NCI-H526 treated with DMSO at 0.1 percent for 48 hours (cell line): ENCODE measurements around the gene MEPCE.

ENCODE experiments used
- DNase-seq: peaks from one replicate; lab custom pipeline; 2025; lab: John Stamatoyannopoulos, UW

Gene MEPCE

GRCh38 chr7:100464210-100464660 is 34.6 kb downstream of the MEPCE start, which contains the start of gene SPACDR:
TSS of gene SPACDR (minus strand) at chr7:100464260. CDS start at chr7:100464025, 235 bp downstream.
- DNase-seq: no peak

DNA sequence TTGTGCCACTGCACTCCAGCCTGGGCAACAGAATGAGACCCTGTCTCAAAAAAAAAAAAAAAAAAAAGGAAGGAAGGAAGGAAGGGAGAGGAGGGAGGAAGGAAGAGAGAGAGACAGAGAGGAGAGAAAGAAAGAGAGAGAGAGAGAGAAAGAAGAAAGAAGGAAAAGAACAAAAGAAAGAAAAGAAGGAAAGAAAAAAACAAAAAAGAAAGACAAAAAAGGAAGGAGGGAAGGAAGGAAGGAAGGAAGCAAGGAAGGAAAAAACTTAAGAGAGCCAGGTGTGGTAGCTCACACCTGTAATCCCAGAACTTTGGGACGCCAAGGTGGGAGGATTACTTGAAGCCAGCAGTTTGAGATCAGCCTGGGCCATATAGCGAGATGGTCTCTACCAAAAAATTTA is 35.2 kb downstream of the MEPCE start:
- DNase-seq: no peak

- DNase-seq: no peak
Observed at GRCh38 chr7:100465299-100465698, 35.7 kb downstream of the MEPCE start.

DNA sequence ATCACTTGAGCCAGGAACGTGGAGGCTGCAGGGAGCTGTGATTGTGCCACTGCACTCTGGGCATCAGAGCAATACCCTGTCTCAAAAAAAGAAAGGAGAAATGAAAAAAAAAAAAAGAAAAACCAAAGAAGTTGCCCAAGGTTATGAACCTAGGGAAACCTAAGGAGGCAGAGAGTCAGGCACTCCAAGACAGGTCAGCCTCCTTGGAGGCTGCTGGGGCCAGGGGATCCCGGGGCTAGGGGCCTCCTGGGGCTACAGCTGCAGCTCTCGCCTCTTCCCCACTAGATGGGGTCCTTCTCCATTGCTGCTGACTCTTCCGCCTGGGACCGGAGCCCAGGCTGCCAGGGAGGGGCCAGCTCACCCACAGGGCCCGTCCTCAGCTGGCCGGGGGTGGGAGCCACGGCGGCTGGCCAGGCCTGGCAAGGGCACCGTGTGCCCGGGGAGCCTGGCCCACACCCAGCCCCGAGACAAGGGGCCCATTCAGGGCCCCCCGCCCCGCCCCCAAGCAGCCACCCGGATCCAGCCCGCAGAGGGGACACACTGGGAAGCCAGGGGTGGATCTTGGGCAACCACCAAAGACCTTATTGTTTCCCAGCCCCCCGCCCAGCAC is 36.2 kb downstream of the MEPCE start:
- peak; percentile 38 for DNase-seq

DNA sequence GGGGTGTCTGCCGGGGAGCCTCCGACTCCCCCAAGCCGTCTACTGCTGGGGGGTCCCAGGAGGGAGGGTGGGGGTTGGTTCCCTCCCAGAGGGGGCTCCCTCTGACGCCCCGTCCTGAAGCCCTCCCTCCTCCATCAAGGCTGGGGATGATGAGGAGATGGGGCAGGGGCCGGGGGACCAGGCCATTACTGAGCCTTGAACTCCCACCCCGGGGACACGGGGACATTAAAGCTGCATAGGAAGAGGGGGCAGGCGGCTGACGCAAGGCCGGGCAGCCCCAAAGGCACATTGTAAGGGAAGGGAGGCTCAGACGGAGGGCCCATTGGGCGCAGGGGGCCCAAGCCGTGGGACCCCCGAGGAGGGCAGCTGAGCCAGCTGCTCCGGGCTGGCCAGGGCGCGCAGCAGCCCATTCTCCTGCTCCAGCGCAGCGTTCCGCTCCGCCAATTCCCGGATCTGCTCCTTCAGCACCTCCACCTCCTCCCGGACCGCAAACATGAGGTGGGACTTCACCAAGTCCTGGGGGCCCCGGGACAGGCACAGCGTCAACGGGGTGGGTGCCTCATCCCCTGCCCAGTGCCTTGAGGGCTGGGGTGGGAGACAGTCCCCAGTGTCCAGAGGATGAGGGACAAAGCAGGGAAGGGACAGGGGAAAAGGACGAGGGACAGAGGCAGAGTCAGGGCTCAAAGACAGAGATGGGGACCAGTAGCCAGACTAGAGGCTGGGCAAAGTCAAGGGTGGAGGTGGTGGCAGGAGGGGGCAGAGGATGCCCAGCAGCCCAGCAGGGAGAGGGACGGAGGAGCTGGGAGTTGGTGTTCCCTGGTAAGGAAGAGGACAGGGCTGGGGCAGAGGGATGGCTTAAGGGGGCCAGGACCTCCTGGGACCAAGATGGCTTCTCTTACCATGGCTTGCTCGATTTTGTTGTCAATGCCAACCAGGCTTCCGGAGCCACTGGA is 37.3 kb downstream of the MEPCE start:
- DNase-seq: no peak

DNA sequence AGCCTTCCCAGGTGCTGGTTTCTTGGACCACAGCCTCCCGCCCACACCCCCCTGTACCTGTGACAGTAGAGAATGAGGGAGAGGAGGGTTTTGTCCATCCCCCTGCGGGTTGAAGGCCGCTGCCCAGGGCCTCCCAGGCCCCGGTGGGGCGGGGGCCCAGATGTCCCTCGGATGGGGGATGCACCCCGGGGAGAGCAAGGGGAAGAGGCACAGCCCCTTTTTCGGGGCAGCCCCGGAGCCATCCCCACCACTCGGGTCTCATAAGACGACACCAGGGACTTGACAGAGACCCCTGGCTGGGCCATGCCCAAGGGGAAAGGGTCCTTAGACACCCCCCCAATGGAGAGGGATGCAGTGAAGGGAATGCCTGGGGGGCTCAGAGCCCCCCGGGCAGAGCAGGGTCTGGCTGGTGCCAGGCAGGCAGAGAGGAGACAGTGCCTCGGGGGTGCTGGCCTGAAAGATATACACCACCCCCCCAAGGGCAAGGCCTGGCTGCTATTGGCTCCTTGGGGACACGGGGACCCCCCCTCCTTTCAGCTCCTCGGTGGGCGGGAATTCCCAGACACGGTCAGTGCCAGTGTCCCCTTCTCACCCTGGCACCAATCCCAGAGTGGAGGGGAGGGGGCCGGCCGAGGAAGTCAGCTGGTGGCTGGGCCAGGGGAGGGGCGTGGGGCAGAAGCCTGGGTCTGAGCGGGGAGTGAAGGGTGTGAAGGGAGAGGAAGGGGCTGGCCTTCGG is 38.2 kb downstream of the MEPCE start:
- DNase-seq: no peak

DNA sequence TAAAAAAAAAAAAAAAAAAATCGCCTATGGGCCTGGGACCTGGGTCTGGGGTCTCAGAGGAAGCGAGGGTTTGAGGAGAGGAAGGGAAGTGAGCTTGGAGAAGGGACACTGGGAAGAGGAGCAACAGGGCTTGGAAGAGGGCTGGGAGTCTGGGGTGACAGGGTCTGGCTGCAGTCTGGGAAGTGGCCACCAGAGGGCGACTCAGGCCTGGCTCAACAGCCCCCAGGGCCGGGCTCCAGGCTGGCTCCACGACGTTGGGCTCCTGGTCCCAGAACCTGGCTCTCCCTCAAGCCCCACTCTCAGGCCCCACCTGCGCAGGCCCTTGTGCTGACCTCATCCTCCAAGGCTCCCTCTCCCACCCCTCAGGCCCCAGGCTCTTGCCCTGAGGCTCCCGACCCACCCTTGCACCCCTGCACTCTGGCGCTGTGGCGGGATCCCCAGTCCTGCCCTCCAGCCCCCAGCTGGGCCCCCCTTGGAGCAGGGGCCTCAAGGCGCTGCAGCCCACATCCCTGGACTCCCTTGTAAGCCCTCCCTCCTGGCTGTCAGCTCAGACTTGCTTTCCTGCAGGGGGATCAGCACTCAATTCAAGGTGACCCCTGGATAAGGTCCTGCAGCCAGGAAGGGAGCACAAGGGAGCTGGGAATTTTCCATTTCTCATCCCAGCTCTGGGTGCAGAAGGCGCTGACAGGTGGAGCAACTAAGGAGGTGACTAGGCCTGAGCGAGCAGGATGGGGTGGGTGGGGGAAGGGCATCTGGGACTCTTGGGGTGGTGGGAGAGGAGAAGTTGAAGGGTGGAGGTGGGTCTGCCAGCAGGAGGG is 39.8 kb downstream of the MEPCE start:
- DNase-seq: peak; percentile 51

DNA sequence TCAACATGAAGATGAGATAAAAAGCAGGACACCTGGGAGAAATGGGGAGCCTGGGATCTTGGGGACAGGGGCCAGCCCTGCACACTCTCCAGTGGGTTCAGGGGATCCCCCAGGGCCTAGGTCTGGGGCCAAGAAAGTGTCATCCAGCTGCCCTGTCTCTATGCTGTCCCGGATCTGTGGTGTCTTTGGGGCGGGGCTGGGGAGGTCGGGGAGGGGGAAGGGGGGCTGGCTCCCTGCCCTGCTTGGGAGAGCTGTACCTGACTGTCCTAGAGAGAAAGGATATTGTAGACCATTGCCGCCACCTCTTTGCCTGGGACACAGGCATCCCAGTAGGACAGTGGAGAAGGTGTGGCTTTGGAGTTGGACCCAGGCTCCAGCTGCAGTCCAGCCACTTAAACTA is 41.4 kb downstream of the MEPCE start:
- no peak for DNase-seq

DNA sequence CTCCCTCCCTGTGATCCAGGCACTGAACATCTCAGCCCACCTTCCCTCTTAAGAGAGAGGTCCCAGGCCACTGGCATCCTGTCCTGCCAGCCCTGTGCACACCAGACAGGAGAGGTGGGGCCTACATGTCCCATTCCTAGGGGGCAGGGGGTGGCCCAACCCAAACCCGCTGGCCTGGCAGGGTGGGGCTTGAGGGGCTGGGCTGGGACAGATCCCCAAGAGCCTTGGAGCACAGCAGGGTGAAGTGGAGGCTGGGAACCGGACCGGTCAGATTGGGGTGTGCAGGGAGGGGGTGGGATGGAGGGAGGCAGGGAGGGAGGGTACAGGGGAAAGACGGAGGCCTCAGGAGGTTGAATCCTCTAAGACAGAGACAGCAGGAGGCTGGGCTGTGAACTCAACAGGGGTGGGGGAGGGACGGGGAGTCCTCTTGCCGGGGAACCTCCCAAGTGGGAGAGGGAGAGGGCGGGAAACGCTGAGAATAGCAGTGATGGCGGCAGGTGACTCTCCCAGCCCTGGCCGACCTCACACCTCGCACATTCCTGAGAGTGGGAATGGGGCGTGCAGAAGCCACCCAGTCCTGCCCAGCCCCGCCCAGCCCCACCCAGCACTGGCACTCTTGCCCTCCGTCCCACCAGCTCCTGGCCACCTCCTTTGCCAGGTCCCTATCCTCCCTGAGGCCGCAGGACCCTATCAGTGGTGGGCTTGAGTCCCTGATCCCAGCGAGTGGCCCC is 42.7 kb downstream of the MEPCE start:
- no peak for DNase-seq

GRCh38 chr7:100472854-100473499 is 43.3 kb downstream of the MEPCE start:
- no peak for DNase-seq

DNA sequence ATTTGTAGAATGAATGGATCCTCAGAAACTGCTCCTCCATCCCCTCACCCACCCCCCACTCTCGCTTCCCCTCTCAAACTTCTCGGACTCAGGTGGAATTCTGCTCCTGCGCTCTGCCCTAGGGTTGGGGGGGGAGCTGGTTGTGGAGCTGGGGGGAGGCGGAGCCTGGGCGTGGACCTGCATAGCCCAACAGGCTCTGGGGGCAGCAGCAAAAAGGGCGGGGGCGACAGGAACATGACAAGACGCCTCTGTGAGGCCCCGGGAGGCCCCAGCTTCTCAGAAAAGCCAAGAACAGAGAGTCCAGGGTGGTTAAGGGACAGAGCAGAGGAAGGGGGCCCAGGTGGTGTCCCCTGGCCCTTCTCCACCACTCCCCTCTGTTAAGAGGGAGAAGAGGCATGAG is 45.9 kb downstream of the MEPCE start:
- DNase-seq: no peak

- no peak for DNase-seq
Observed at GRCh38 chr7:100476101-100476780, 46.6 kb downstream of the MEPCE start.

GRCh38 chr7:100476903-100477870 is 47.6 kb downstream of the MEPCE start:
- DNase-seq: no peak

DNA sequence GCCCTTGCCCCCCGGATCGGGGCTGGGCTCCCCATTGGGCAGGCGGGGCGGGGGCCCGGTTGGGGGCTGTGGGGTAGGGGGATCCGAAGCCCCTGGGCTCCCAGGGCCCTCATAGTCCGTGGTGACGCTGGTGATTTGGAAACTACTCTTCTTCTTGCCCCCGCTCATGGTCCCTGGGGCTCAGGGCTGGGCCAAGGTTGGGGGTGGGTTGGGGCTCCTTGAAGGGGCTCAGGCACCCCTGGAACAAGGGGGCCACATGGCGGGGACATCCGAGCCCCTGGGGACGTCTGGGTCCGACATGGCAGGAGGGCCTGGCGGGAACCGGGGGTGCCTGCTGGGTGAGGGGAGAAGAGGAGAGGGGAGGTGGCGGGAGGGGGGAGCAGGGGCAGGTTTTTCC is 48.2 kb downstream of the MEPCE start:
- DNase-seq: no peak

GRCh38 chr7:100478958-100479660 is 49.5 kb downstream of the MEPCE start, which contains the start of gene TSC22D4:
TSS of gene TSC22D4 (minus strand) at chr7:100479214. CDS start at chr7:100478038, 1,176 bp downstream.
- peak; percentile 92 for DNase-seq

DNA sequence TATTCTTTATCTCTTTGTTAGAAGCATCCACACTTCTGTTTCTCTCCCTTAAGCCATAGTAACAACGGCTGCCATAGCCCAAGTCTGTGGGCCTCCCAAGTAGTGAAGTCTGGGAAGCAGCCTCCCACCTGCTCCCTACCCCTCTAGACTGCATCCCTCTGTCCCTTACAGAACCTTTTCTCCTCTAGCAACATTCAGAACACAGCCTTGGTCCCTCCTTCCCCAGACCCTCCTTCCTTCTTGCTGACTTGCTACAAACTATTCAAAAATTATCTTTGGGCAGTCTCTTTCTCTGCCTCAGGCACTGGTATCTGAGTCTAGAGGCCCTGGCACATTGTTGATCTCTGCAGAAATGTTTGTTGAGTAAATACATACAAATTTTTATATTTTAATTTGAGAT is 51.8 kb downstream of the MEPCE start:
- DNase-seq: no peak

DNA sequence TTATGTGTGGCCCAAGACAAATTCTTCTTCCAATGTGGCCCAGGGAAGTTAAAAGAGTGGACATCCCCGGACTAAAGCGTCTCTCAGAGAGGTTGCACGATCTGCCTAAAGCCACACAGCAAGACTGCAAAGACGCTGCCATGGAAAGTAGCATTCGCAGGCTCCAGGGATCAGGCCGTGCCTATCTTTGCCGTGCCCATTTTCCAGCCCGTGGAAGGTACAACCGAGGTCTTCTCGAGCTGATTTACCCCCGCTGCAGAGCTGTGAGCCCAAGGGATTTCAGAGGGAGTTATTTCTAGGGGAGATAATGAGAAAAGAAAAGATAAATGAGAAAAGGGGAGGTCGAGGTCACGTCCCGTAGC is 53.1 kb downstream of the MEPCE start:
- DNase-seq: no peak
